ENCODE results near the gene UNC5C. TPM values are rescaled to one million over a fixed set of nuclear protein-coding genes. Genes with fewer than 3 reads are reported as not detected.

The UNC5C gene
- total RNA-seq, 1 experiment from 2014 or later: 0.02 TPM

DNA sequence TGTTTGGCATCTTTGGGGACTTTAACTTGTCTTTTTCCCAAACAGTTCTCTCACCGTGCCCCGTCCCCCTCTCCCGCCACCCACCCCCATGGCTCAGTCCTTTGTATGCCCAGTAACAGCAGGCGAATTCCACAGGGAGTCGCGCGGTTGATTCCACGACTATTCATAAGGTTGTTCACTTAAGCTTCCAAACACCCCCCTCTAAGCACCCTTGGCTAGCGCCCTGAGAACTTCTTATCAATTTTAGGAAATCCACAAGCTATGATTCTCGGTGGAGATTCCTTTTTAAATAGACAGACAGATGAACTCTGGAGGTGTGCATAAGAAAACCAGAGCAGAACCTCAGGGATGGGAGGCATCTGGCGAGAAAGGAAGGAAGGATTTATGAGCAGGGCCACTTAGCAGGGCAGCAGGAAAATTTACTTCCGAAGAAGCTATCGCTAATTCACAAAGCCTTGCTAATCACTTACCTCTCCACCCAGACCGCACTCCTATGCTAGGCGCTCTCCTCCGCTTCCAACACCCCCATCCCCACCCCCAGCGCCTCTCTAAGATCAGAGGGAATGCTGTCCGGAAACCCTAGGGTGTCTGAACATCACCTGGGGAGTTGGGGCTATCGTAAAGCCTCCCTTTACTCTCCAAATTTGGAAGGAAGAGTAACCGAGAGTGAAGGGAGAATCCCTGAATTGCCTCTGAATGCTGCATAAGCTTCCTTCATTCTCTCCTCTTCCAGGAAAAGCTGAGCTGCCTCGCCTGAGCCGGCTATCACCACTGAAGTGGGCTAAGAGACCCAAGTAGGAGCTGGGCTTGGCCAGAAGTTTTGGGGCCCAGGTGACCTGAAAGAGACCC, 1.7 kb downstream of the UNC5C start:
- DNase-seq (ENCODE audit: extremely low read depth, low read depth): no peak

DNA sequence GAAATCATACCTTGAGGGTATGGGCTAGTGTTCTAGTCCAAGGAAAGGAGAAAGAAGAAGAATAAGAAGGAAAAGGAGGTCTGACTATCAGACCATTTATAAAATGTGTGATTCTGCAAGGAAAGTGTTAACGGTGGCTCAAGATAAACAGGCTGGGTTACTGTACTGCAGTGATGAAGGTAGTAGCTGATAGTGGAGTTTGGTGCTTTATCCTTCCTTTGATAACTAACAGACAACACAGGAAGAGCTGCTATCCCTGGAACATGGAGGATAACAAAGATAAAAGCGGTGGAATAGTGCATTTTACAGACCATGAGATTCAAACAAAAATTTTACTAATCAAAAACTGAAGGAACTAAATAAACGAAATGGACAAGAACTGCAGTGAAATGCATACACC, 2.6 kb downstream of the UNC5C start:
- no peak for DNase-seq (ENCODE audit: extremely low read depth, low read depth)

DNA sequence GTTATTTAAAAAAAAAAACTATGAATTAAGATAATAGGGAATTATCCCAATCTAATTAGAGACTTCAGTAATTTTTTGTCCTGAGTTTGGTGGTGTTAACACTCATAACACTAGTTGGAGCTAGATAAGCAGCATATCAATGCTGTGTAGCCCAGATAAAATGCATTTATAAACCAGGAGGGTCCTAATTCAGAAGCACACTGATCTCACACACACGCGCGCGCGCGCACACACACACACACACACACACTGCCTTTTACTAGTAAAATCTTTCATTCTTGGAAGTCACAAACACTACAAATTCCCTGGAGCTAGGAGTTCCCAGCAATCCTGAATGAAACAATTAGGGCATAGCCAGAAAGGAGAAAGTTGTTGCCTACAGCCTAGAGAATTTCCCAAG, 3.2 kb downstream of the UNC5C start:
- DNase-seq (ENCODE audit: extremely low read depth, low read depth): no peak

DNA sequence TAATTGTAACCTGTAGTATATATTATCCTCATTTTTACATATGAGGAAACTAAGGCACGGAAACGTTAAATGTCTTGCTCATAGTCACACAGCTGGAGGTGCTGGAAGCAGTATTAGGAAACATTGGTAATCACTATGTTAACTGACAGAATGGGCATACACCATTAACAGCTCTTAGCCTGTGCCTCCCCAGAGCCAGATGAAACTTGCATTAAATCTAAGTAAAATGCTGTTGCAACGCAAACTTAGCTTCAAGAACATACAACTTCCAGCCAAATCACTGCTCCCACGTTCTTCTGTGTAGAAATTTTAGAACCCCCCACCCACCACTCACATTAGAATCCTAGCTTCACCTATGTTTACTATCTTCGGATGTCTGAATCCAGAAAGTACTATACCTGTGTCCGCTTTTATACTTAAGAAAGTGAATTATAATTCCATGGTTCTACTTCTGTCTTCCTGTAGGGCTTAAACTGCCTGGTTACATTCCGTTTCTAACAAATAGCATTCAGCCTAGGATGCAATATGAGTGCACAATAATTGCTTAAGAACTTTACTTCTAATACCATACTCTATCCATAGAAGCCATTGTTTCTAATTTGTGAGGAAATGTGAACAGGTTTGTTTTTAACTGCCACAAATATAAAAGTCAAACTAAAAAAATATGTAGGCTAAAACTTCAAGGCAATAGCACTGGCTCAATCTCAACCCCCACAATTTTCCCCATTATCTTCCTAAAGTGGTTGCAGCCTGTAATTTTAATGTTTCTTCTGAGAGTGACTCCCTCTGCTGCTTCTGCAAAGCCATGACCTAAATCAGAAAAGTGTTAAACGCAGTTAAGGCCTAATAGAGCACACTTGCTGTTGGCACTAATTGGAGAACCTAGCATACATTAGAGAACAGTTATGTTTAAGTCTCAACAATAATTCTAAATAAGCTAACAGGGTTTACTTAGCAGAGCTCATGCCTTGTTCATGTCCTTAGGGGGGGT, 4.4 kb downstream of the UNC5C start:
- no peak for DNase-seq (ENCODE audit: extremely low read depth, low read depth)

DNA sequence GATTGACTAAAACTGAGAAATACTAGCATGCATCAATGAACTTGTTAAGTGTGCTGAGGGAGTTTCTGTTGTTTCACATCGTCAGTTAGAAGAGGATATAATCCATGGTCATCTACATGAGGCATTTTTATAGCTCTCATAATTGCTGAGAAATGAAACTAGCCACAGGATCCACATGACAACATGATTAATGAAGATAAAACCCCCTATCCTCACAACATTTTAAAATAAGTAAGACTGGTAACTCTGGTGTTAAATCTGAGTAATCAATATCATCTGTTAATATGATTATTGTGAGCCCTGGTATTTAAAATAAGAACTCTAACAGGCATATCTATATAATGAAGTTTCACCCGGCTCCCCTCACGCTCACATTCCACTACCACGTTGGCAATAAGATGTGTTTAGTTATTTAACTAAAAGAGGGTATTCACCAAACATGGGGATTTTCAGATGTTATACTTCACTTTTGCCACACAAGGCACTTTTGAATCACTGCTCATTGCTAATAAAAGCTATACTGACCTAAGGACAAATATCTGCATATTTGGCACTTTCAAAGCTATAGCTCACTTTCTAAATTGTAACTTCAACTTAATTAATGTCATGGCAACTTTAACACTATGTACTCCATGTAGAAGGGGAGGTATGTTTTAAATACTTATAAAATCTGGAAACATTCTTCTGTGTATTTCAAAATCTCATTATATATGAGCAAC, 6.7 kb downstream of the UNC5C start:
- no peak for DNase-seq (ENCODE audit: extremely low read depth, low read depth)

DNA sequence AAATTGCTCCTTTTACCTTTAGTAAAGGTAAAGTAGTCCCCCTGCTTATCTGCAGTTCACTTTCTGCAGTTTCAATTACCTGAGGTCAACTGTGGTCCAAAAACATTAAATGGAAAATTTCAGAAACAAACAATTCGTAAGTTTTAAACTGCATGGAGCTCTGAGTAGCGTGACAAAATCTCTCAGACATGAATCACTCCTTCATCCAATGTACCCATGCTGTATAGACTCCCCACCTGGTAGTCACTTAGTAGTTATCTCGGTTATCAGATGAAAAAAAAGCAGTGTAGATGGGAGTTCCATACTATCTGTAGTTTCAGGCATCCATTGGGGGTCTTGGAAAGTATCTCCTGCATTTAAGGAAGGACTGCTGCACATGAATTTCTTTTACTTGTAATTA, 7.7 kb downstream of the UNC5C start:
- no peak for DNase-seq (ENCODE audit: extremely low read depth, low read depth)

DNA sequence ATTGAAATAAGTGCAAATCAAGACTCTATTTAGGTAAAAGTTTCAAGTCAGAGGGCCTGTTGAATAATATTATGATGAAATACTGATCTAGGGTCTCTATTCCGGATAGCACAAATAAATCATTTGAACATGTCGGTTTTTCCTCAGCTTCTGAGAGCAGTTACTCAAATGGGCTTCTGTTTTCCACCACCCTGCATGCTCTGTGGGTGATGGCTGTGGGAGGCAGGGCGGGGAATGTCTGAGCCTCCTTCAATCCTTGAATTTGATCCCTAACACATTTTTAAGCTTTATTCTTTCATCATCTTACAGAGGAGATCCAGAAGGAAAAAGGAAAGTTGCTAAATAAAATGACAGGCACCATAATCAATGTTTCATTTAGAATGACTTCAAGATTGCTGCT, 8.5 kb downstream of the UNC5C start:
- no peak for DNase-seq (ENCODE audit: extremely low read depth, low read depth)

DNA sequence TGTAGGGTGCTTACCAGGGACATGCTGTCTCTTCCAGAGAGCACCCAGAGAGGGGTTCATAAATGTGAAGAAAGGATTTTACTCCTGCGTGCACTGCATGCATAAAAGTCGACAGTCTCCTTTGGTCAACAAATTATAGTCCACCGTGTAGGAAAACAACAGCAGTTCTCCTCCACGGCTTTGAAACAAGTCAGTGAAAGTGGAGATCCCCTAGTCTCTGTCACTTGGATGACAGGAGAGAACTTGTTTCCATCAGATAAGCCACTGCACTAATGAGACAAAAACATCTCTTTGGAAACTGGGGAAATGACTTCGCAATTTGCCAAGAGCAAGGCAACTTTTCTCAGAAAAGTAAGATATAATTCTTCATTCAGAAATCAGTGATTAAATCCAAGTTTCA, 9.7 kb downstream of the UNC5C start:
- DNase-seq (ENCODE audit: extremely low read depth, low read depth): no peak

DNA sequence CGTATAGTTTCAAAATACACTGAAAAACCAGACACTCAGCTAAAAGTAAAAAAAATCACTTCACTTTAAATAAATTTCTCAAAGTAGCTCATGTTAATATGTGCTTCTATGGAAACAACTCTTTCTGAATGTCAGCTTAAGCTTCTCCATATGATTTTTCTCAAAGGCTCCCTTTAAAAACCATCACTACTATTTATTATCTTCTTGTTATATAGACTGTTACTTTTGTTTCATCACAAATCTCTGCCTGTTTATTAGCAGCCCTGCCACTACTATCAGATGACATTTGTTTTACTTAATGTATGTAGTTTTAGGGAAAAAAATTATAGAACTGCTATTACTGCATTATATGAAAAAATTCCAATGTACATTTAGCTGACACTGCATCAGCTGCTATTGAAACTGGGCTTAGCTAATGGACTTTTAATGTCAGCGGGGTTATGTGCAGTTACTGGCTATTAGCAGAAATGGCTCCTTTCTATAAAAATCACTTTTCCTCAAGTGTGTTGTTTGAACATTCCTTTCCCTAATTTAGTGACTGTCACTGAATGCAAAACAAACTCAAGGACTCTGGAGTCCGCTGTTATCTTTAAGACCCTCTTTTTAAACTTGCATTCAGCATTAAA, 10.8 kb downstream of the UNC5C start:
- no peak for DNase-seq (ENCODE audit: extremely low read depth, low read depth)

DNA sequence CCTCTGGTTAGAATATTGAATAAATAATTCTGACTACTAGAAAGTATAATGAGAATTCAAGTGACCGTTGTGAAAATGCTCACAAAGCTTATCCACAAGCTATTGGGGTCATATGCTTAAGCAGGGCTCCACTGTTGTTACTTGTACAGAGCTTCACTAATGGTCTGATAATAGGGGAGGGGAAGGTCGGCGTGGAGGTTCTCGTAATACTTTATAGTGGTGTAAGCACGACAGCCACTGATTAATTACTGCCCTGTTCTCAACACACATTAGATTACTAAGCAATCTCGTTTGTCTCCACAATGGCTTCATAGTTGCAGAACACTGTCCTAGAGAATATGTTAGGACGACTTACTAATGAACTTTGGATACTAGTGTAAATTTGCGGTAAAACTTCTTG, 11.6 kb downstream of the UNC5C start:
- DNase-seq (ENCODE audit: extremely low read depth, low read depth): no peak

DNA sequence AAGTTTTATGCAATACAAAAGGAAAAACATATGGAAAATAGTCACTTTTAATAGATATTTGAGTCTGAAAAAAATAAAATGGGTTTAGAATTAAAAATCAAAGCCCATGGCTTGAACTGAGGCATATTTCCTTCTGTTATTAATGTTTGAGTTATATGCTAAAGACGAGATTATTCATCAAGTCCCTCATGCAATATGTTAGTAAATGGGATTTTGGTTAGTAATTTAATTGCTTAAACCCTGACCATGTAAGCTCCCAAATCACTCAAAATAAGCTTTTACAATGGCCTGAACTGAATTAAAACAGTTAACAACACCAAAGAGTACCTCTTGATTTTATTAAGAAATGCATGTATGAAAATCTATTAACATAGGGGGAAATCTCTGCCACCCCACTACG, 12.1 kb downstream of the UNC5C start:
- DNase-seq (ENCODE audit: extremely low read depth, low read depth): no peak

DNA sequence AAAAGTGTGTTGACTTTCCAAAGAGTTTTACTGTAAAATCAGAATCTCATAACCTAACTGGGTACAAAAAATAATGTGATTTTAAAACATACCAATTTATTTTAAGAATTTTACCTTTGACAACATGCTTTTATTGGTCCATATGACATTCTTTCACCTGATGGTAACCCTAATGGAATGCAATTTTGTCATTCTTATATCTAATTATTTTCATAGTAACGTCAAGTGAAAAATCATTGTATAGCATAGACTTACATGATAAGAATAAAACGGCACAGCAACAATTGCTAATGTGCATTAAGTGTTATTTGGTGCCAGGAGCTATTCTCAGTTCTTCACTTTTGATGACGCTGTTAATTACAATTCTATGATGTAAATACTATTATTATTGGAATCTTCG, 13.6 kb downstream of the UNC5C start:
- no peak for DNase-seq (ENCODE audit: extremely low read depth, low read depth)

DNA sequence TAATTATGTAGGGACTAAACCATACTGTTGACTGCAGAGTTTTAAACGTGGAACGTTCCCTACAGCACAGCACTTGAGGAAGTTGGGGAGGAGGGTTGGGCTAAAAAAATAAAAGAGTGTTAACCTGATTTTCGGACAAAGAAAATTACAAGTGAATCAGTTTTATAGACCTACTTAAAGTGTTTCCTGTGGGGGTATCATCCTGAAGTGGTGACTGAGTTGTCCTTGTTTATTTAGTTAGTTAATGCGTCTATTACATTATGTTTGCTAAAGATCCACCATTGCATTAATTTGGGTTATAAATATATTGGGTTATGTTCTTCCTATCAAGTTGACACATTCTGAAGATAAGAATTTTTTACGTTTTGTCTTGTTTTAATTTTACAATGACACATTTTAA, 14.7 kb downstream of the UNC5C start:
- DNase-seq (ENCODE audit: extremely low read depth, low read depth): no peak

DNA sequence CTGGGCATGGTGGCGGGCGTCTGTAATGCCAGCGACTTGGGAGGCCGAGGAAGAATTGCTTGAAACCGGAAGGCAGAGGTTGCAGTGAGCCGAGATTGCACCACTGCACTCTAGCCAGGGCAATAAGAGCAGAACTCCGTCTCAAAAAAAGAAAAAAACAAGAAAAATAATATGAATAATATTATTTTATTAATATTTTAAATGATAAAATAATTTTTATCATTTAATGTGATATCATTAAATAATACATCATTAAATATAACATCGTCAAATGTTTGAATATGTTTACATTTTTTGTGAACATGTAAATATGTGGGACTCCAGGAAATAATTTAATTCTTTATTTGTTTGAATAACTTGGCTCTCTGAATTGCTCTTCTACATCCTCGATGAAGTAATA, 15.5 kb downstream of the UNC5C start:
- DNase-seq (ENCODE audit: extremely low read depth, low read depth): no peak

DNA sequence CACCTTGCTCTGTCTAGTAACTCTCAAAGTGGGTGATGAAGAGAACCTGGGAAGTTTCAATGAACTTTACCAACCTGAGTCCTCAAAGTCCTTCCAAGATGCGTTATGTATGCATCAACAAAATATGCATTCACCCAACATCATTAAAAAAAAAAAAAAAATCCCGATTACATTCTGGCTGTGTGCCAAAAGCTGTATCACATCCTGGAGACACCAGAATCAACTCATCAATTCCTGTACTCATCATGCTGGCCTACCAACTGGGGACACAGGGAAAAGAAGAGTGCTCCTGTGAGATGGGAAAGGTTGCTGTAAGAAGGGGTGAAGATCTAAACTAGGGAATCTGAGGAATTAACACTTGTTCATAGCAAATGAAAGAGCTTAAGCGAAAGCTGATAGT, 16.5 kb downstream of the UNC5C start:
- DNase-seq (ENCODE audit: extremely low read depth, low read depth): no peak

DNA sequence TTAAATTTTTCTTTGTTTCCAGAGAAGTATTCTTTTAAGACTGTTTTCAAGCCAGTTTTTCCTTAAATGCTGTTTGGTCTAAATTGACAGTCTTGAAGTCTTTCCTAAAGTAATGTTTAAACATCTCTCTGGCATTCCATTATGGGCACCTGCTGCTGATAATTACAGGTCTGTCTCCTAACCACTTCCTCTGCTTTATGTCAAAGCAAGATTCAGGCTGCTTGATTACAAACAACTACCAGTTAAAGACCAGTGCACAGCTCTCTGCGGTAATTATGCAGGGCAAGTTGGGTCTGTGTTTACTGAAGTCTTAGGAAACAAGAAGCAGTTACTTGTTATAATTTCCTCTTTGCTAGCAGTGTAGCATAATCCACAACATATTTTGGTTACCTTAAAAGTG, 17.6 kb downstream of the UNC5C start:
- DNase-seq (ENCODE audit: extremely low read depth, low read depth): no peak

DNA sequence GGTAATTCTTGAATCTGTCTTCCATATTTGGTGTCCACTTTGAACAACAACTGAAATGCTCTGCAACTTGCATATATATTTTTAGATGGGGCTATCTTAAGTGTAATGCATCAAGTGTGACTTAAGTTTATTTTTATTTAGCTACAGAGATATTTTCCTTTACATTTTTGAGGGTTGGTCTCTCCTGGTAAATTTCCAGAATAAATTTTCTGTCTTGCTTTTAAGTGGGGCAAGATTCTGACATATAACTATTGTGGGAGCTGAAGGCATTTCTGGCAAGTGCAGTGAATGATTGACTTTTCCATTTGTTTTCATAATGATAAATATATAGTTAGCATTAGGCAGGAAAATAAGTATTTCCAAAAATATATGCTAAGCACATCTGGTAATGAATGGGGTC, 18.8 kb downstream of the UNC5C start:
- DNase-seq (ENCODE audit: extremely low read depth, low read depth): no peak

DNA sequence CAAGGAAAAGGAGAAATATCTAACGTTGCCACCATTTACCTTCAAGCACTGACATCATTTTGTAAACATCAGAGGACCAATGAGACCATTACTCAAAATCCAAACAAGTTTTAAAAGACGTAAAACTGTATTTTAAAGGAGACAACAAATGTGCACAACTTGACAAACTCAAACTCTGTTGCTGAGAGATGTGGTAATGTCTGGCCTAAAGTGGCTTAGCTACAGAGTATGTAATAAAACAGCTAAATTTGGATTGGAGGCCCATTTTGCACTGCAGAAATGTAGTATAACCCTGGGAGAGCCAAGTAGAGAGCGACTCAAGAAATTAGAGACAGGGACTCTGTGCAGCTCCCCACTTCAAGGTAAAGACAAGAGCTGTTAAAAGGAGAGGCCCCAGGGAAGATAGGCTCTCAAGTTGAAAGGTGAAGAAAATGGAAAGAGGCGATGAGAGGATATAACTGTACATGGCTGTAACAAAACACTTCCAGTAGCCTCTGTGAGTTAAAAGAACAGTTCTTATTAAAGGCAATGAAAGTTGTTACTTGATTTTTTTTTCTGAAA, 20.3 kb downstream of the UNC5C start:
- DNase-seq (ENCODE audit: extremely low read depth, low read depth): no peak

DNA sequence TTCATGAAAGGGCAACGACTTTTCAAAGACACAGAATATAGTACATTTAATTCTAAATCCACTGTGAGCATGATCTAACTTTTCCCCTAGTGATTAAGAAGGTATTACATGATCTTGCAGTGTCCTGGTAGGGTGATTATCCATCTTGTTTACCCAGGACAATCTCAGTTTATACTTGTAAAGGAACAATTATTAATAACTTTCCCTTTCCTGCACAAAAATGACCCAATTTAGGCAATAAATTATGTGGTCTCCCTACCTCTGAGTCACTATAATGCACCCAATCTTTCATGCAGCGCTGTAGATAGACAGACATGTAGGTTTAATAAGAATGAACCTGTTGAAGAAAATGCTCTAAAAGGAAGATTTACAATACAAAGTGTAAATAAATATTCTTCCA, 22.7 kb downstream of the UNC5C start:
- no peak for DNase-seq (ENCODE audit: extremely low read depth, low read depth)

DNA sequence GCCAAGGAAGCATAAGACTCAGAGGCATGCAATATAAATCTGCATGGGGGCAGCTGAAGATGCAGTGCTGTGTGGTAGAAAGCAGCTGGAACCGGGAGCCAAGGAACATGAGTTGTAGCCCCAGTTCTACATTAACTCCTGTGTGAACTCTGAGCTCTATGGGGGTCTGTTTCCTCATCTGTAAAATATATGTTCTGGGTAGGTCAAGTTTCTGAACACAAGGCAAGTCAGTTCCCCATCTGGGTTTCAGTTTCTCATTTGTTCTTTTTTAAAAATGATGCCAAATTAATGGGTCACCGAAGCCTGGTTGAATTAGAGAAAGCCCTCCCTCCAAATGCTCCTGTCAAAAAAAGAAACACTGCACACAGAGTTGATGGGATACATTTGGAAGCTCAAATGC, 24.0 kb downstream of the UNC5C start:
- no peak for DNase-seq (ENCODE audit: extremely low read depth, low read depth)

Measured in NCI-H460 (cell line).